Thoracic aorta (tissue), 2 donors: ENCODE measurements around the gene WSB2. TPM values are rescaled to one million over a fixed set of nuclear protein-coding genes. Genes with fewer than 3 reads are reported as not detected.

ENCODE experiments used
- ATAC-seq: fragments of 150-250 bp; one replicate; pipeline ENCODE4 v1.8.0; 2017; ENCODE audit warnings: low read depth; ENCODE audit not compliant: insufficient number of reproducible peaks, low FRiP score
- DNase-seq: peaks from one replicate; pipeline ENCODE4 v3.0.0-alpha.2; 2020; ENCODE audit warnings: low spot score
- H3K27ac ChIP-seq, 2 donors: fragments of 200-600 bp; sonication (generic); 1 replicate in 1 of 2; 2 replicates in 1 of 2; pipeline ENCODE4 v1.5.1; 2016; ENCODE audit warnings: mild to moderate bottlenecking in 2 of 2, moderate library complexity in 2 of 2
- H3K27me3 ChIP-seq: fragments of 200-600 bp; sonication (generic); replicated peaks from 2 replicates; pipeline ENCODE4 v1.6.0; 2016; ENCODE audit warnings: mild to moderate bottlenecking; ENCODE audit not compliant: insufficient read depth
- H3K36me3 ChIP-seq: fragments of 200-600 bp; sonication (generic); one replicate; pipeline ENCODE4 v1.5.1; 2016
- H3K4me1 ChIP-seq, 2 donors: fragments of 200-600 bp; sonication (generic); 1 replicate in 1 of 2; 2 replicates in 1 of 2; pipeline versions ENCODE4 v1.5.1 to v1.6.0; 2016; ENCODE audit warnings: low read depth in 2 of 2, mild to moderate bottlenecking in 1 of 2; ENCODE audit not compliant: control insufficient read depth in 1 of 2
- H3K4me3 ChIP-seq: fragments of 200-600 bp; sonication (generic); 2 replicates; pipeline ENCODE4 v1.5.1; 2016; ENCODE audit warnings: mild to moderate bottlenecking
- H3K9me3 ChIP-seq: fragments of 200-600 bp; sonication (generic); 2 replicates; pipeline ENCODE4 v1.5.1; 2016
- total RNA-seq, 2 donors: library from RNA; depleted of rRNA; stranded (reverse); fragments of >200 nt; gene quantifications; one replicate each; pipeline versions ENCODE4 v1.1.0 to v1.2.3, GENCODE V29; 2016
- TF ChIP-seq, protein P1 (sequence below): fragments of 200-600 bp; sonication (generic); IDR thresholded peaks from one replicate; pipeline ENCODE4 v1.5.1; 2019; ENCODE audit warnings: antibody characterized with exemption

WSB2 gene
- total RNA-seq, 2 donors from 2014 or later = 88.9 to 95.1 TPM

DNA sequence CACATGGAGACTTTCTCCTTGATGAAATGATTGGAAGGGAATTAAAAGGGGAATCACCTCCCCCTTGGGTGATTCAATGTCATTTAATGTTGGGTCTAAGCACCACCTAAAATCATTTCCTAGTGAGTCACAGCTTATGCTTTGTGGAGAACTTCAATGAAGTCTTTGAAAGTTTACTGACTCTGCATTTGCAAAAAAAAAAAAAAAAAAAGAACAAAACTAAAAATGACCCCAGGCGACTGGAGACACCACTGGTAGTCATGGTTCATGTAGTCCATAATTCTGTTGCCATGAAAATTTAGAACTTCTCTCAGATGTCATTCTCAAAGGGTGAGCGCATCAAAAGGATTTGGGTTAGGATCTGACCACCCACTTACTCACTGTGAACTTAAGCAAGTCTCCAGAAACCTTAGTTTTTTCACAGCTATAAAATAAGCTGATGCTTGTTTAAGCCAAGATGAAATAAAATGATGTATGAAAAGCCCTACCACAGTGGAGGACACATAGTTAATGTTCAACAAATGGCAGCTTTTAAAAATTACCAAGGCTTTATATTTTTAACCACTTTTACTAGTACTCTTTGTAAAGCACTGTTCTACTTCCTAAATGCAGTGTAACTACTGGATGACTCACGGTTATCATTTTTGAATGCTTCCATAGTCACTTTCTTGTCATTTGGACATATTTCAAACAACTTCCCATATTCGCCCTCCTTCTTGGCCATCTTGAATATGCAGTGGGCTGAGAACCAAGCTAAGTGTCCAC lies 74.1 kb downstream of the WSB2 start:
- DNase-seq (no peak), ATAC-seq (no peak)
- no peaks in the 10 kb centered on the region for H3K4me1 ChIP-seq
- no peak overlapping the region for H3K27ac ChIP-seq
- no peak overlapping the region for H3K4me3 ChIP-seq
- no peaks in the 10 kb centered on the region for H3K27me3 ChIP-seq
- H3K9me3 ChIP-seq = no peaks in the 10 kb centered on the region
- TF ChIP-seq, protein P1, sequence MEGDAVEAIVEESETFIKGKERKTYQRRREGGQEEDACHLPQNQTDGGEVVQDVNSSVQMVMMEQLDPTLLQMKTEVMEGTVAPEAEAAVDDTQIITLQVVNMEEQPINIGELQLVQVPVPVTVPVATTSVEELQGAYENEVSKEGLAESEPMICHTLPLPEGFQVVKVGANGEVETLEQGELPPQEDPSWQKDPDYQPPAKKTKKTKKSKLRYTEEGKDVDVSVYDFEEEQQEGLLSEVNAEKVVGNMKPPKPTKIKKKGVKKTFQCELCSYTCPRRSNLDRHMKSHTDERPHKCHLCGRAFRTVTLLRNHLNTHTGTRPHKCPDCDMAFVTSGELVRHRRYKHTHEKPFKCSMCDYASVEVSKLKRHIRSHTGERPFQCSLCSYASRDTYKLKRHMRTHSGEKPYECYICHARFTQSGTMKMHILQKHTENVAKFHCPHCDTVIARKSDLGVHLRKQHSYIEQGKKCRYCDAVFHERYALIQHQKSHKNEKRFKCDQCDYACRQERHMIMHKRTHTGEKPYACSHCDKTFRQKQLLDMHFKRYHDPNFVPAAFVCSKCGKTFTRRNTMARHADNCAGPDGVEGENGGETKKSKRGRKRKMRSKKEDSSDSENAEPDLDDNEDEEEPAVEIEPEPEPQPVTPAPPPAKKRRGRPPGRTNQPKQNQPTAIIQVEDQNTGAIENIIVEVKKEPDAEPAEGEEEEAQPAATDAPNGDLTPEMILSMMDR = no peak
- no peaks in the 10 kb centered on the region for H3K36me3 ChIP-seq

DNA sequence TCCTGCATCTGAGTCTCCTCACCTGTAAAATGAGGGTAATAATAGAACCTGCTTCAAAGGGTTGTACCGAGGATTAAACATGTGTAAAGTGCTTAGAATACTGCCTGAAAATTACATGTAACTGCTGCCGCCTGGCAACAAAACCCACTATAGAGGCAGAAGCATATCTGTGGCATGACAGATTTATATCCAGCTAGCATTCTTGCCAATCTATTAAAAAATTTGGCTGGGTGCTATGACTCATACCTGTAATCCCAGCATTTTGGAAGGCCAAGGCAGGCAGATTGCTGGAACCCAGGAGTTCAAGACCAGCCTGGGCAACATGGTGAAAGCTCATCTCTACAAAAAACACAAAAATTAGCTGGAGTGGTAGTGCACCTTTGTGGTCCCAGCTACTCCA lies 75.8 kb downstream of the WSB2 start:
- H3K9me3 ChIP-seq = no peaks in the 10 kb centered on the region
- TF ChIP-seq, protein P1 = no peak
- H3K36me3 ChIP-seq = no peaks in the 10 kb centered on the region
- ATAC-seq = no peak
- no peak for DNase-seq
- no peak overlapping the region for H3K4me3 ChIP-seq
- H3K27ac ChIP-seq = no peak overlapping the region
- H3K4me1 ChIP-seq = no peaks in the 10 kb centered on the region
- no peaks in the 10 kb centered on the region for H3K27me3 ChIP-seq

Other genes with a start within 250 kb of the WSB2 start
- gene KSR2, start 92.2 kb downstream of the WSB2 start, total RNA-seq = under 1 TPM in 1 of 2 donors, not detected in 1; 0.07 TPM
- gene RFC5, start 44.5 kb downstream of the WSB2 start, total RNA-seq = 1 to 10 TPM; 5.4 to 6.9 TPM
- 10 to 100 TPM; 13.0 to 21.9 TPM for gene VSIG10, start 42.8 kb upstream of the WSB2 start, total RNA-seq
- gene PEBP1, start 74.9 kb upstream of the WSB2 start, total RNA-seq = 100 to 1,000 TPM; 248 to 385 TPM